ENCODE data around the gene PLB1. TPM values are rescaled to one million over a fixed set of nuclear protein-coding genes. Genes with fewer than 3 reads are reported as not detected.
"Not testable (repeated sequence)": the region's sequence is repeated elsewhere in the genome, so short reads cannot be mapped to it uniquely, and the experiment has no call there.

The PLB1 gene
- polyA plus RNA-seq, 4 donors, result 0.70 to 3.9 (median 1.5) TPM

DNA sequence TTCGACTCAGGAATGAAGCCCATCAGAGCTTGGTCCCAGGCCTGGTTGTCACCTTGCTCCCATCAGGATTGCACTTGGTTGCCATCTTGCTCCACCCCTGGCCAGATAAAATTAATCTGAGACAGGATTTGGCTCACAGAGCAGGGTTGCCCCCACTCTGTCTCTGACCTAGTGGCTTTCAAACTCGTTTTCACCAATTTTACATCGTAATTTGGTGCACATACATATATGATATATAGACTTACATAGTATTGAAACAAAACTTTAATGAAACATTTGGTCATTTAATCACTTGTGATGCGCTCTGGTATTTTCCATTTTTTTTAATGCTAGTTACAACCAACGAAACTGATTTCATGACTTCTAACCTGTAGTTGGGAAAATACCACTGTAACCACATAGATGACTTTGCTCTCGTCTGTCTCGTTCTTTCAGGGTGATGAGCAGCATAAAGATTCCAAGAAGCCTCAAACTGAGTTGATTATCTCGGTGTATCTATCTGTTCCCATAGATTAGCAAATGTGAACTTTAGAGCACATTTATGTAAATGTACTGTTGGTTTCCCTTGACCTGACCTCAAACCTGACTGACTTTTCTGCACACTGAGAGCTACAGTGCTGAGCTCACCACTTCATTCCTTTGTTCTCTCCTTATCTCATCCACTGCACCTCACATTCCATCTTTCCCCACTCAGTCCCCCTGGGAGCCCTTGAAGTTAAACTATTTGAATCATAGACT, 30.5 kb upstream of the PLB1 start:
- DNase-seq (ENCODE audit: low read depth in 4 of 4, low spot score in 3 of 4), result no peak

DNA sequence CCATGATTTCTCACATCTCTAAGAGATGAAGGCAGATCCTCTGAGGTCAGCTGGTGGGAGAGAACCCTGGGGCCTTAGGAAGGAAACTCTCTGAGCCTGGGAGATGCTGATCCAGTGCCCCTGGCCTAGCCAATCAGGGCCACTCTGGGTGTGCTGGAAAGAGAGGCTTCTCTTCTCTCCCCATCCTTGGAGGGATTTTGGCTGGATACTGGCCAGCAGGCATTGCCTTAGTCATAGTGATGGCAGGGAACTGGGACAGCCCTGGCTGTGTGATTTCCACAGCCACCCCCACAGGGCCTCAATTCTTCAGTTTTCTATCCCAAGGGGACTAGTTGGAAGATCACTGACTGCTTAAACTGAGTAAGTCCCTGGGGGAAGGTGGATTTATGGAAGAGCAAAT, 26.6 kb upstream of the PLB1 start:
- no peak for DNase-seq (ENCODE audit: low read depth in 4 of 4, low spot score in 3 of 4)

DNA sequence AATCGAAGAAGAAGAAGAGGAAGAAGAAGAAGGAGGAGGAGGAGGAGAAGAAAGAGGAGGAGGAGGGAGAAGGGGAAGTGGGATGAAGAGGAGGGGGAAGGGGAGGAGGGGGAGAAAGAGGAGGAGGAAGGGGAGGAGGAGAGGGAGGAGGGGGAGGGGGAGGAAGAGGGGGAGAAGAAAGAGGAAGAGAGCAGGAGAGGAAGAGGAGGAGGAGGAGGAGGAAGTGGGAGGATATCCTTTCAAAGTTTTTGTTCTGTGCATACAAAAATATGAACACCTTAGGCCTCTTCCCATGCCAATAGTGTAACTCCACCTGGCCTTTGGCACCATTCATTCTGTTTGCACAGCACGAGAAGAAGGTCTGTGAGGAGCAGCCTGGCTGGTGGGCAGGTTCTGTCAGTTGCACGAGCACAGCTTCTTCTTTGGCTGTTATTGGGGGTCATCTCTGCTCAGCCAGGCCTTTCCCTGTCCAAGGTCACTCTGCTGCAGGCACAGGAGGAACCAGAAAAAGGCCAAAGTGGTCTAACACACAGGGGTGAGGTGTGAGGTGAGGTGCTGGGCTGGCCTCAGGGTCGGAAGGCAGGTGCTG, 25.8 kb upstream of the PLB1 start:
- DNase-seq (ENCODE audit: low read depth in 4 of 4, low spot score in 3 of 4), result no peak

DNA sequence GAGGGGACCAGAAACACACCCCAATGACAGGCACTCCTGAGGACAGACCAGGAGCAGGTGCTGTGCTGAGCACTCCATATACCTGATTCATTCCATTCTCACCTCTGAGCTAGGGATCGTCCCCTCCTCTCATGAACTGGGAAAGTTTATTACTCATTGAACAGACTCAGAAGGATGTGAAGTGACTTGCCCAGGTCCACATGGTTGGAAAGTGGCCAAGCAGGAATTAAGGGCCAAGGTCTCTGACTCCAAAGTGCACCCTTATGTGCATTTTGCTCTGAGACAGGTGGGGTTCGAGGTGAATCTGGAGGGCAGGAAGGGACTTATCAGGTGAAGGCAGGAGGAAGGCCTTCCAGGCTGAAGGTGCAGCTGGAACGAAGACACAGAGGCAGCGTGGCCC, 25.1 kb upstream of the PLB1 start:
- DNase-seq (ENCODE audit: low read depth in 4 of 4, low spot score in 3 of 4), result no peak

DNA sequence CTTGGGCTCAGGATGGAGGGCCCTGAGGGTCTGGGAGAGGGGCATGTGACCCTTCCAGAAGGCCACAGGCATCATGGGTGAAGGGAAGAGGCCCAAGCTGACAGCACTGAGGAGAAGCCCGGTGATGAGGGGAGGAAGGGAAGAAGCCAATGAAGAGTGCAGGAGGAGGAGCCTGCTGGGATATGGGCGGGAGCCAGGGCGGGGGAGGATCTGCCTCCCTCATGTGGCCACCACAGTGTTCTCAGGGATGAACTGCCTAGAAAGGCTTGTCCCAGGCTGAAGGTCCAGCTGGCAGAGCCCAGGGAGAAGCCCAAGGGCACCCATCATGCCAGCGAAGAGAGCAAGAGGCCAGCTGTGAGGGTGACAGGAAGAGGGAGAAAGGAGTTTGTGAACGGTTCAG, 24.6 kb upstream of the PLB1 start:
- DNase-seq (ENCODE audit: low read depth in 4 of 4, low spot score in 3 of 4), result no peak

DNA sequence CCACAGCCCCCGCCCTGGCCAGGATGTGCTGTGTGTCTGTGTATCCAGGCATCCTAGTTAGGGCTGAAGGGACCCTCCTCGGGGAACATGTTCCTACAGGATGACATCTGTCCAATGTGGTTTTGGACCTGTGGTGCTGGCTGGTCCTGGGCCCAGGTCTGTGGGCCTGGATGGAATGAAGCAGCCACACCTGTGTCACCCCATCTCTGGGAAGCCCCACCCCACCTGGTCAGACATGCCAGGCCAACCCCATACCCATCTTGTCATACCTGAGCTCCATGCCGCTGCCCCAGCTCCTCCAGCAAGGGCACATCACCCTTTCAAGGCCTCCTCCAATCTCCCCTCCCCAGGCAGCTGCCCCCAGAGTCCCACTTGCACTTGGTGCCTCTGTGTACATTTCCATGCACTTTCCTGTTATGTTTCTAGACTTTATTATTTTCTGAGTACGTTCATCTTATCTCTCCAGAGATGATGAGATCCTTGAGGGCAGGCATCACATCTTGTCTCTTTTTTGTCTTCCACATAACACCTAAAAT, 24.1 kb upstream of the PLB1 start:
- no peak for DNase-seq (ENCODE audit: low read depth in 4 of 4, low spot score in 3 of 4)

DNA sequence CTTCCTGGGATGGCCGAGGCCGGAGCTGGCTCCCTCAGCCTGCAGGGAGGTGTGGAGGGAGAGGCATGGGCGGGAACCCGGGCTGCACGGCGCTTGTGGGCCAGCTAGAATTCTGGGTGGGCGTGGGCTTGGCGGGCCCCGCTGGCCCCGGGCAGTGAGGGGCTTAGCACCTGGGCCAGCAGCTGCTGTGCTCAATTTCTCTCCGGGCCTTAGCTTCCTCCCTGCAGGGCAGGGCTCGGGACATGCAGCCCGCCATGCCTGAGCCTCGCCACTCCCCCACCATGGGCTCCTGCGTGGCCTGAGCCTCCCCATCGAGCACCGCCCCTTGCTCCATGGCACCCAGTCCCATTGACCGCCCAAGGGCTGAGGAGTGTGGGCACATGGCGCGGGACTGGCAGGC, 23.2 kb upstream of the PLB1 start:
- not testable (repeated sequence) for DNase-seq (ENCODE audit: low read depth in 4 of 4, low spot score in 3 of 4)

DNA sequence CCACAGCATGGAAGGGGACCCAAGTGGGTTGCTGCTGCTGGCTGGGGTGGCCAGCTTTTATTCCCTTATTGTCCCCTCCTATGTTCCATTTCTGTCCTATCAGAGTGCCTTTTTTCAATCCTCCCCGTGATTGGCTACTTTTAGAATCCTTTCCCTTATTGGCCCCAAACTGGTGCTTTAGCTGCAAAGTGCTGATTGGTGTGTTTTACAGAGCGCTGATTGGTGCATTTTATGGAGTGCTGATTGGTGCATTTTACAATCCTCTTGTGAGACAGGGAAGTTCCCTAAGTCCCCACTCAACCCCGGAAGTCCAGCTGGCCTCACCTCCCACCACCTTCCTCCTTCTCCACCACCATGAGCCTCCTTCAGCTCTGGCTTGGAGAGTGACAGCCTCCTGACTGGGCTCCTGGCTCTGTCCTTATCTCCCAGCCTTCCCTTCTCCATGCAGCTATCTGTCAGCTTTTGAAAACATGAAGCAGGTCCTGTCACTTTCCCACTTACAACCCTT, 20.7 kb upstream of the PLB1 start:
- no peak for DNase-seq (ENCODE audit: low read depth in 4 of 4, low spot score in 3 of 4)

DNA sequence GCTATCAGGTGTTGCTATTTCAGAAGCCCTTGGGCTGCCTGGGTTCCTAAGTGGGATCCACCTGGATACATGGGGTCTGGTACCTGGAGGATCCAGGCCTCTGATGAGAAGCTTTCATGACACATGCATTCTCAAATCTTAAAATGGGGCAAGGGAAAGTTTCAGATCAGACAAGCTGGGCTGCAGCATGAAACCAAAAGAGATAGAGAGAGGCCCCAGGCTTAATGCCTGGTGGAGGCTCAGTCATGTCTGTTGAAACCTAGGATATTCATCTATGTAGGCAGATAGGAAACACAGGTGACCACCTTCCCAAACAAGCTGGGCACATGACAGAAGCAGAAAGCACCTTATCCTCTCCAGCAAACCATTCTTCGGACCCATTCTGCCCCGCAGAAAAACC, 18.8 kb upstream of the PLB1 start:
- no peak for DNase-seq (ENCODE audit: low read depth in 4 of 4, low spot score in 3 of 4)

DNA sequence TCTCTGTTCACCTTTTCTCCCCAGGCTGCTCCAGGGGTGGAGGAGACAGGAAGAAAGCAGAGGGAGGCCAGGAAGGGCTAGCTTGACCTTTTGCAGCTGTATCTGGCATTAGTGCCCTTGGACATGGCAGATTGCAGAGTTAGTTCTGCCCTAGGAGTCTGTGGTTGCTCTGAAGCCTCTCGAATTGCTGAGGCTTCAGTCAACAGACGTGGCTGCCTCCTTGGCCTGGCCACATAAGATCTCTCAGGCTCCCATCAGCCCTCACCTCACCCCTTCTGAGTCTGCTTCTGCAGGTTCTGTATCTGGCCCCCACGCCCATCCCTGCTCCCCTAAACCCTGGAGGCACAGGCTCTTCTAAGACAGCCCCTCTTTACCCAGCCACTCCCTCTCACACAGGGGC, 18.2 kb upstream of the PLB1 start:
- no peak for DNase-seq (ENCODE audit: low read depth in 4 of 4, low spot score in 3 of 4)

DNA sequence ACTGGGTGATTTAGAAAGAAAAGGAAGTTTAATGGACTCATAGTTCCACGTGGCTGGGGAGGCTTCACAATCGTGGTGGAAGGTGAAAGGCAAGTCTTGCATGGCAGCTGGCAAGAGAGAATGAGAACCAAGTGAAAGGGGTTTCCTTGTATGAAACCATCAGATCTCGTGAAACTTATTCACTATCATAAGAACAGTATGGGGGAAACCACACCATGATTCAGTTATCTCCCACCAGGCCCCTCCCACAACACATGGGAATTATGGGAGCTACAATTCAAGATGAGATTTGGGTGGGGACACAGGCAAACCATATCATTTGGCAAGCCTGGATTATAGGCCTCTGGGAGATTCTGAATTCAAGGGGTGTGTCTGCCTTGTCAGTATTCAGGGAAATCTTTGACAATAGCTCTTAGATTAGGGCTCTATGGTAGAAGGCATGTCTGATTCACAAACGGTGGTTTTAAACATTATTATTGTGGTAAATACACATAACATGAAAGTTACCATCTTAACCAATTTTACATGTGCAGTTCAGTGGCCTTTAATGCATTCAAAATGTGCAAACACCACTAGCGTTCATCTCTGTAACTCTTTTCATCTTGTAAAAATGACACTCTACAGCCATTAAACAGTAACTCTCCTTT, 15.3 kb upstream of the PLB1 start:
- no peak for DNase-seq (ENCODE audit: low read depth in 4 of 4, low spot score in 3 of 4)

DNA sequence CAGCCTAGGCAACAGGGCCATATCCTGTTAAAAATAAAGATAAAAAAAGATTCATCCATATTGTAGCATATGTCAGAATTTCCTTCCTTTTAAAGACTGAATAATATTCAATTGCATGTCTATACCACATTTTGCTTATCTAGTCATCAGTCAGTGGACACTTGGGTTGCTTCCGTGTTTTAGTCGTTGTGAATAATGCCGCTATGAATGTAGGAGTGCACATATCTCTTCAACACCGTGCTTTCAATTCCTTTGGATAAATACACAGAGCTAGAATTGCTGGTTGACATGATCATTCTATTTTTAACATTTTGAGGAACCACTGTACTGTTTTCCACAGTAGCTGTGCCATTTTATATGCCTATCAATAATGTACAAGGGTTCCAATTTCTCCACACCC, 14.0 kb upstream of the PLB1 start:
- no peak for DNase-seq (ENCODE audit: low read depth in 4 of 4, low spot score in 3 of 4)

DNA sequence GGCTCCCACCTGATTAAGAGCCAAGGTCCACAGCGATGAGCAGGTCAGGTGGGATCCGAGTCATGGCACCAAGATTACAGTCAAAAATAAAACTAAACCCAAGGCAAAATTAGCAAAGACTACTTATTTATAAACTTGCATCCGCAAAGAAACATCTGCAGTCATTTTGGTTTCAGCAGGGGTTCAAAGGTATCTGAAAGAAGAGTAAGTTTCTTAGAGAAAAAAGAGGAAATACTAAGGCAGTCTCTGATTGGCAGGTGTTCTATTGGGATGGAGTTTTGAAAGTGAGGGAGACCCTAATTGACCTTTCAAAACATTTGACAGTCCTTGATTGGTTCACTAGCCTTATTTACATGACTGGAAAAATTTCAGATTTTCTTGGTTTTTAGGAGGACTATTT, 11.0 kb upstream of the PLB1 start:
- DNase-seq (ENCODE audit: low read depth in 4 of 4, low spot score in 3 of 4), result no peak

DNA sequence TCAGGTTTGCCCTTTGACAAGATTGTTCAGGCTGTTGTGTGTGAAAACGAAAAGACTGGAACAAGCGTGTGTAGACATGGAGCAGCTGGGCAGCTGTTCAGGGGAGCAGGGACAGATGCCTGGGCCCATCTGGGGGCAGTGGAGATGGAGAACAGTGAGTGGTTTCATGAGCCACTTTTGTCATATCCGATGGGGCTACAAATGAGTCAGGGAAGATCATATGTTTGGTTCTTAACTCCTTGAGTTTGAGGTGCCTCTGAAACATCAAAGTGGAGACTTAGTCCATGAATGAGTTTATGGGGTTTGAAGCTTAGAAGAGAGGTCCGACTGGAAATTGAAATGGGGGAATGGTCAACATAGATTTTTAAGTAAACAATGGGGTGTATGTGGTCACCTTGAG, 9.3 kb upstream of the PLB1 start:
- no peak for DNase-seq (ENCODE audit: low read depth in 4 of 4, low spot score in 3 of 4)

DNA sequence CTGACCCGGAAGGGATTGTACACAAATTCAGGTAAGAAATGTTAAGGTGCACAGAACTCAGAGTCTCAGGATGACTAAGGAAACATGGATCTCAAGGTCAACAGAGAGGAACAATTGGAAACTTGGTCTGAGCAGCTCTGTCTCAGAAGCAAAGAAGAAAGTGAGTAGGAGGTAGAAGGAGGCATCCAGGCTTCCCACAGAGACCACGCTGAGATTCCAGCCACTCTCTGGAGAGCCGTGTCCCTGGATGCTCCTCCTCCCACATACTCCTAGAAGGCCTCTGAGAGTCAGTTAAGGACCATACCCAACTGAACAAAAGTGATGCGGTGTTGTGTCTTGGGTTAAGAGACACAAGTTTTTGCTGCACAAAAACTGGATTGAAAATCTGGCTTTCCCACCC, 8.6 kb upstream of the PLB1 start:
- DNase-seq (ENCODE audit: low read depth in 4 of 4, low spot score in 3 of 4), result no peak

DNA sequence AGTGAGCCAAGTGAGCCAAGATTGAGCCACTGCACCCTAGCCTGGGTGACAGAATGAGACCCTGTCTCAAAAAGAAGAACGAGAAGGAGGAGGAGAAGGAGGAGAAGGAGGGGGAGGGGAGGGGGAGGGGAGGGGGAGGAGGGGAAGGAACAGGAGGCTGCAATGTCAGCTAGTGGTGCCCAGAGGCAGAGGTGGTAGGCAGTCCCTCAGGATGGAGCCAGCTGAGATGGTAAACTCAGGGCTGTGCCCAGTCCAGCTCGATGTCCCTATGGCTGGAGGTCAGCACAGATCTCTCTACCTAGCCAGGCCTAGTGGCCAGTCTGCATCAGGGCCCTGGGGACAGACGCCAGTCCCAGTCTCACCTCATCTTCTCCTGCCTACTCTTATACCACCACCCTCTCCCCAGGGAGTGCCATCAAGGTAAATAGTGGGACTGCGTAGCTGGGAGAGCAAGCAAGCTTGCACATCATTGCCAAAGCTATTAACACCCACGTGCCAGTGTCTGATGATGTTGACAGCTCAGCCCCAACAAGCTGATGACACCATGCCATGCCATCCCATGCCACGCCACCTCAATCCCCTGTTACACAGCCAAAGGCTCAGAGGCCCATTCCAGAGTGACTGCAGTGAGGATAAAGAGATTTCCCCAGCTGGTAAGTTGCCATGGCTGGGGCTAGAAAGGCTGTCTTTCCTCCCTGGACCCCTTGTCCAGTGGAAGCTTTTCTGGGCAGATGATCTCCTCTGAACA, 7.6 kb upstream of the PLB1 start:
- DNase-seq (ENCODE audit: low read depth in 4 of 4, low spot score in 3 of 4), result no peak

DNA sequence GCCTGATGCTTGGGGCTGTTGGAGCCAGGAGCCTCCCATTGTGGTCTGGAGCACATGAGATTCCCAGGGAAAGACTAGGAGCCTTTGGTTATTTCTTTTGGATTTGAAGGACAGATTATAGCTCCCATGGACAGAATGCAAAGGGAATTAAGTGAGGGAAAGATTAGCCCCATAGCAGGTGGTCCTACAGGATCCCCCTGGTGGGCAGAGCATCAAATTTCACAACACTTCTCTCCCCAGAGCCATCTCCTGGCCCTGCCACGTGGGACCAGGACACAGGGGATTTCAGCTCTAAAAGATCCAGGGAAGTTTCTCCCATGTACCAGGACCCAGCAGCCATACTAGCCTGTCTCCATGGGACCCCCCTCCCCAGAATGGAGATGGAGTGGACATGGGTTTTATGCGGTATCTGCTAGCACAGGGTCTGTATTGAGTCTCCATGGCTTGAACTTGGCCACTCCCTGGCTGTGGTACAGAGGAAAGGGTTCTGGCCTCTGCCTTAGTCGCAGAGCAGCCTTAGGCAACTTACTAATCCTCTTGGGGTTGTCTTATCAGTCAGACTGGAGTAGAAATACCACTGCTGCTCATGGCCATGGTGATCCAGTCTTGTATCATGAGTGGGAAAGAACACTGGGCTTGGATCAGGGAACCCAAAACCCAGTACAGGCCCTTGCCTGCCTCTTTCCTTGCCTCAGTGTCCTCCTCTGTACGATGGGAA, 6.8 kb upstream of the PLB1 start:
- no peak for DNase-seq (ENCODE audit: low read depth in 4 of 4, low spot score in 3 of 4)

DNA sequence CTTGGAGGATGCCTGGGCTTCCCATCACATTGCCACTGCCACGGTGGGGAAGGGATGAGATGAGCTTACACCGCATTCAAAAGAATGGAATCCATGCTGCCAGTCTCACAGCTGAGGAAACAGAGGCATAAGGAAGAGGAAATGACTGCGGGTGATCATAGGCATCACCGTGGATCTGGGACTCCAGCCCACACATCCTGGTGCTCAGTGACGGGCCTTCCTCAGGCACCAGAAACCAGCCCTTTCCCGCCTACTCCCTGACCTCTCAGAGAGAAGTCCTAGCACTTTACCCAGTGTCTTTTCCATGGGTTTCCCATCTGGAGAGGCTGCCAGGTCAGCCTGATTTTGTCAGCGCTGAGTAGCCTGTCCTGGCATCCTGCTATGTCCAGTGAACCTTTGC, 5.3 kb upstream of the PLB1 start:
- no peak for DNase-seq (ENCODE audit: low read depth in 4 of 4, low spot score in 3 of 4)

DNA sequence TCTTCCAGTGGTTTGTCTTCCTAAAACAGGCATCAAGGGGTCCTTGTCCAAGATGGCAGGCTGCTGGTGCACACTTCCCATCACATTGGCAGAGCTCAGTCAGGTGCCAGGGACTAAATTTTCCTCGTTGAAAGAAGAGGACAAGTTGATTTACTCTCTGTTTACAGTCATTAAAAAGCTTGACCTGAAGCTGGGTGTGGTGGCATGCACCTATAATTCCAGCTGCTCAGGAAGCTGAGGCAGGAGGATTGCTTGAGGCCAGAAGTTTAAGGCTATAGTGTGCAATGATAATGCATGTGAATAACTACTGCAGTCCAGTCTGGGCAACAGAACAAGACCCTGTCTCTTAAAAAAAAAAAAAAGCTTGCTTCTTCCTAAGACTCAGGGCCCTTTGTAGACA, 3.6 kb upstream of the PLB1 start:
- DNase-seq (ENCODE audit: low read depth in 4 of 4, low spot score in 3 of 4), result no peak

DNA sequence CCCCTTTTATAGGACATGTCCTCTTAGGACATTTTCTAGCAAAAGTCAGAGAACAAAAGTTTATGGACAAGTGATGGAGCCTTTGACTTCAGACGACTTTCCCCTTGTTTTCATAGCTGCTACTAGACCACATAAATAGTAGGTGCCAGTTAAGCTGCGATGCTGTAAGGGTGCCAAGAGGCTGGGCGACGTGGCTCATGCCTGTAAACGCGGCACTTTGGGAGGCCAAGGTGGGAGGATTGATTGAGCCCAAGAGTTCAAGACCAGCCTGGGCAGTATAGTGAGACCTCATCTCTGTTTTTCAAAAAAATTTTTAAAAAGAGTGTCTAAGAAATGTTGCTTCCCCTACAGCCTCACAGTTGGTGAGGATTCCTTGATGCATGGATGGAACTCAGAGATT, 2.2 kb upstream of the PLB1 start:
- DNase-seq (ENCODE audit: low read depth in 4 of 4, low spot score in 3 of 4), result no peak

DNA sequence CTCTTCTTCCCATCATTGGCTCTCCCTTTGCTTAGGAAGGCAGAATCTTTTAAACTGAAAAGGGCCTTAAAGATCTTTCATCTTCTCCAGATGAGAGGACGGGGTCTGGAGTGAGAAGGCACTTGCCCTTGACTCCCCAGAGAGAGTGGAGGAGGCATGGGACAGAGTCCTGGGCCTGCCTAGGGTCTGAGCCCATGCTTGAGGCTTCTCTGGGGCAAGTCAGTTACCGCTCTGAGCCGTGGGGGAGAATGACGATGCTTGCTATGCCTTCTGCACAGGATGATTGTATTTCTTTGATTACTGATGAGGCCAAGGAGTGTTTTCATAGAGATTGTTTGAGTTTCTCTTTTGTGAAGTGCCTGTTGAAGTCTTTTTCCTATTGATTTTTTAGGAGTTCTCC, 921 bp downstream of the PLB1 start:
- no peak for DNase-seq (ENCODE audit: low read depth in 4 of 4, low spot score in 3 of 4)

Data from left renal pelvis (tissue), 4 donors.